Cardiac muscle cell (in vitro differentiated cells and primary cell): ENCODE results near the gene LOX. TPM values are rescaled to one million over a fixed set of nuclear protein-coding genes. Genes with fewer than 3 reads are reported as not detected.

Source experiments
- DNase-seq, 2 donors: peaks; one replicate each; pipeline versions ENCODE4 v3.0.0 to v3.0.0-alpha.2; 2010 to 2017; ENCODE audit warnings: low read depth in 1 of 2, low spot score in 1 of 2
- H3K27ac ChIP-seq: fragments of 200-600 bp; sonication (generic); 2 replicates; pipeline ENCODE4 v1.5.1; 2016
- H3K27me3 ChIP-seq: fragments of 200-600 bp; sonication (generic); 2 replicates; pipeline ENCODE4 v1.6.0; 2016; ENCODE audit warnings: control low read depth
- H3K36me3 ChIP-seq: fragments of 200-600 bp; sonication (generic); 2 replicates; pipeline ENCODE4 v1.5.1; 2016; ENCODE audit warnings: control low read depth
- H3K4me1 ChIP-seq: fragments of 200-600 bp; sonication (generic); 2 replicates; pipeline ENCODE4 v1.8.1; 2017; ENCODE audit warnings: low read depth, mild to moderate bottlenecking, mixed run types
- H3K4me3 ChIP-seq: fragments of 200-600 bp; sonication (generic); 2 replicates; pipeline ENCODE4 v1.5.1; 2016; ENCODE audit warnings: mild to moderate bottlenecking
- H3K9me3 ChIP-seq: fragments of 200-600 bp; sonication (generic); 2 replicates; pipeline ENCODE4 v1.5.1; 2017; ENCODE audit warnings: low read depth, mild to moderate bottlenecking, control low read depth
- CTCF ChIP-seq: IDR thresholded peaks from 2 replicates; pipeline ENCODE4 v1.5.1; 2012; ENCODE audit warnings: low read depth, mild to moderate bottlenecking, low read length
- polyA plus RNA-seq: library from polyadenylated mRNA; unstranded; fragments of >200 nt; fragmentation: Nextera tagmentation; extraction: Ambion mirVana; gene quantifications from 2 replicates; pipeline ENCODE4 v1.2.1, GENCODE V29; 2016
- total RNA-seq: library from RNA; depleted of rRNA; stranded (reverse); fragments of >200 nt; gene quantifications from 2 replicates; pipeline ENCODE4 v1.2.3, GENCODE V29; 2016

LOX gene
- total and polyA plus RNA-seq, 2 experiments from 2014 or later = 2.0 to 4.6 TPM

DNA sequence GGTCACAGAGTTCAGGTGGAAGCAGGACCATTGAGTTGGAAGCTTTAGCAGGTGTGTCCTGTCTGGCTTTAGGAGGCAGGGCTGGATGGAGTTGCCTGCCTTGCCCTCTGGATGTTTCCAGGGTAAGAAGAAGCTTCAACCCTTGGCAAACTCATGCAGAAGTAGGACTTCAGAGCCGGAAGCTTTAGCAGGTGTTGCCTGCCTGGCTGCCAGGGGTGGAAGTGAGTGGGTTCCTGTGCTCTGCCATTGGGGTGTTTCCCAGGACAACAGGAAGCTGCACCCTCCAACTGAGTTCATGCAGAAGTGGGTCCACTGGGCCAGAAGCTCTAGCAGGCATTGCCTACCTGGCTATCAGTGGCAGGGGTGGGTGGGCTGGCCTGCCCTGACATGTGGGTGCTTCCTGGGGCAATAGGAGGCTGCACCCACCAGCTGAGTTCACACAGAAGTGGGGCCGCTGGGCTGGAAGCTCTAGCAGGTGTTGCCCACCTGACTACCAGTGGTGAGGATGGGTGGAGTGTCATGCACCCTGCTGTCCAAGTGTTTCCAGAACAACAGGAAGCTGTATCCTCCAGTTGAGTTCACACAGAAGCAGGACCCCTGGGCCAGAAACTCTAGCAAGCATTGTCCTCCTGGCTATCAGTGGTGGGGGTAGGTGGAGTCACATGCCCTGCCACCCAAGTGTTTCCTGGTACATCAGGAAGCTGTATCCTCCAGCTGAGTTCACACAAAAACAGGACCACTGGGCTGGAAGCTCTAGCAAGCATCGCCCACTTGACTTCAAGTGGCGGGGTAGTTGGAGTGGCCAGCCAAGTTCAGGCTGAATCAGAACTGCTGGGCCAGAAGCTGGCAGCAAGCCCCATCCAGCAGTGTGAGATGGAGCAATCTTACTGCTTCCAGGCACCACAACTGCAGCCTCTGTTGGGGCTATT lies 24.6 kb downstream of the LOX start:
- Histone ChIP-seq H3K4me3 (no peak overlapping the region), H3K9me3 (no peaks in the 10 kb centered on the region), H3K27me3 (no peaks in the 10 kb centered on the region), H3K4me1 (no peaks in the 10 kb centered on the region), H3K27ac (no peak overlapping the region), H3K36me3 (no peaks in the 10 kb centered on the region)
- peak; percentile 17 to 57 for DNase-seq
- TF ChIP-seq CTCF = no peak

GRCh38 chr5:122051569-122051968 lies 26.5 kb downstream of the LOX start:
- TF ChIP-seq CTCF = no peak
- Histone ChIP-seq H3K9me3 (no peaks in the 10 kb centered on the region), H3K36me3 (no peaks in the 10 kb centered on the region), H3K27ac (no peak overlapping the region), H3K4me1 (no peaks in the 10 kb centered on the region), H3K27me3 (no peaks in the 10 kb centered on the region), H3K4me3 (no peak overlapping the region)
- no peak for DNase-seq

GRCh38 chr5:122050959-122051358 lies 27.1 kb downstream of the LOX start:
- Histone ChIP-seq H3K9me3 (no peaks in the 10 kb centered on the region), H3K27ac (no peak overlapping the region), H3K36me3 (no peaks in the 10 kb centered on the region), H3K27me3 (no peaks in the 10 kb centered on the region), H3K4me1 (no peaks in the 10 kb centered on the region), H3K4me3 (no peak overlapping the region)
- no peak for DNase-seq
- TF ChIP-seq CTCF = no peak

GRCh38 chr5:122040636-122041302 lies 37.3 kb downstream of the LOX start:
- no peak overlapping the region for H3K27ac ChIP-seq
- H3K9me3 ChIP-seq = no peaks in the 10 kb centered on the region

DNA sequence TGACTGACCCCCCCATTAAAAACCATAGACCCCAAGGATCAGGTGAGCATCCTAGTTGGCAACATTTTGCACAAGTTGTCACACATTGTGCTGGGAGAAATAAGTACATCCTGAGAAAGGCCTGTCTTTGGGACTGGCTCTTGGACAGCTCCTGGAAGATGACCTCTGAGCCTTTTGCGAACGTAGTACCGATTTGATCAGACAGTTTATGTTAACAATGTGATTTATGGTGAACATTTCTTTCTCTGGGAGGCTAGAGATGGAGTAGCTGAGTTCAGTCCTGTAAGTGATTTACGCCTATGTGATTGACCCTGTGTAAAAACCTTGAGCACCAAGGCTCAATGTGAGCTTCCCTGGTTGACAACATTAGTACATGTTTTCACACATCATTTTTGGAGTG lies 41.7 kb downstream of the LOX start:
- Histone ChIP-seq H3K27ac (no peak overlapping the region), H3K9me3 (no peaks in the 10 kb centered on the region), H3K36me3 (no peaks in the 10 kb centered on the region), H3K4me1 (no peaks in the 10 kb centered on the region), H3K27me3 (no peaks in the 10 kb centered on the region), H3K4me3 (no peak overlapping the region)
- no peak for TF ChIP-seq CTCF
- DNase-seq = no peak

More at GRCh38 chr5:122040636-122041302, 37.3 kb downstream of the LOX start:
- H3K27me3 ChIP-seq = no peaks in the 10 kb centered on the region
- no peaks in the 10 kb centered on the region for H3K36me3 ChIP-seq
- H3K4me3 ChIP-seq = no peak overlapping the region
- H3K4me1 ChIP-seq = no peaks in the 10 kb centered on the region
- no peak for DNase-seq
- no peak for TF ChIP-seq CTCF
